Measurements from ENCODE around the gene FOXO1.

FOXO1 gene

DNA sequence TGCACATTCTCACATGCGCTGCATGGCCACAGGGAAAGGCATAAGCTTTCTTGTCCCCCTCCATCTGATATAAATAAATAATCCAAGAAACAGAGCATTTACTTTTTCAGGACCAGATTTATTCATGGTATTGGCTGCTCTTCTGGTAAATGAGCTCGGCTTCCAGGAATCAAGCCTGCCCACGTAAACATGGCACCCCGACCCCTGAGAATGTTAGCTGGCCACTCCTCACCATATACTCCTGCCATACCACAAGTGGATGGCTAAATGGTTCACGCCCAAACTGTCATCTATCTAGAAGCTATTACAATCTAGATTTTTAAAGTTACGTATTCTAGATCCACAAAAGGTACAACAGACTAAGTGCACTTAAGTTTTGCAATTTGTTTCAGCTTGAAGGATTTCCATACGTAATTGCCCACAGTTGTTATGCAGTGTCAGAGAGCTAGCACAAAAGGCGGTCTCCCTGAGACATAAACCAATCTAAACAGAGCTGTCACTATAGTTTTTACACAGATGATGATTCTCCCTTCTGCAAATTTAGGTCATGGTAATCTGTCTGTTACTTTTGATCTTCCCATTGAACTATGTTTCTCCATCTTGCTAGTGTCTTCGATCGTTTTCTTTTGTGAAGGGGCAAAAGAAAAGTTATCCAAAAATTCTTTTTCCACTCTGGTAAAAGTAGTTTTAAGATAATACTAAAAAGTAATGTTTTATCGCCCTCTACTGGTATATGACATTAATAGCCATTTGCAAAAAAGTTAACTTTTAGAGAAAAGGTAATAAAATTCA lies 16.2 kb upstream of the FOXO1 start:
- no peak for DNase-seq (ENCODE audit: low read depth)
- no peak overlapping the region for H3K4me3 ChIP-seq (ENCODE audit: low read depth, low read length)
- TF ChIP-seq, protein P1, sequence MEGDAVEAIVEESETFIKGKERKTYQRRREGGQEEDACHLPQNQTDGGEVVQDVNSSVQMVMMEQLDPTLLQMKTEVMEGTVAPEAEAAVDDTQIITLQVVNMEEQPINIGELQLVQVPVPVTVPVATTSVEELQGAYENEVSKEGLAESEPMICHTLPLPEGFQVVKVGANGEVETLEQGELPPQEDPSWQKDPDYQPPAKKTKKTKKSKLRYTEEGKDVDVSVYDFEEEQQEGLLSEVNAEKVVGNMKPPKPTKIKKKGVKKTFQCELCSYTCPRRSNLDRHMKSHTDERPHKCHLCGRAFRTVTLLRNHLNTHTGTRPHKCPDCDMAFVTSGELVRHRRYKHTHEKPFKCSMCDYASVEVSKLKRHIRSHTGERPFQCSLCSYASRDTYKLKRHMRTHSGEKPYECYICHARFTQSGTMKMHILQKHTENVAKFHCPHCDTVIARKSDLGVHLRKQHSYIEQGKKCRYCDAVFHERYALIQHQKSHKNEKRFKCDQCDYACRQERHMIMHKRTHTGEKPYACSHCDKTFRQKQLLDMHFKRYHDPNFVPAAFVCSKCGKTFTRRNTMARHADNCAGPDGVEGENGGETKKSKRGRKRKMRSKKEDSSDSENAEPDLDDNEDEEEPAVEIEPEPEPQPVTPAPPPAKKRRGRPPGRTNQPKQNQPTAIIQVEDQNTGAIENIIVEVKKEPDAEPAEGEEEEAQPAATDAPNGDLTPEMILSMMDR (IDR thresholded peaks at IDR 0.05; ENCODE audit: control insufficient read depth, extremely low read depth, insufficient read depth): peak; percentile 37

DNA sequence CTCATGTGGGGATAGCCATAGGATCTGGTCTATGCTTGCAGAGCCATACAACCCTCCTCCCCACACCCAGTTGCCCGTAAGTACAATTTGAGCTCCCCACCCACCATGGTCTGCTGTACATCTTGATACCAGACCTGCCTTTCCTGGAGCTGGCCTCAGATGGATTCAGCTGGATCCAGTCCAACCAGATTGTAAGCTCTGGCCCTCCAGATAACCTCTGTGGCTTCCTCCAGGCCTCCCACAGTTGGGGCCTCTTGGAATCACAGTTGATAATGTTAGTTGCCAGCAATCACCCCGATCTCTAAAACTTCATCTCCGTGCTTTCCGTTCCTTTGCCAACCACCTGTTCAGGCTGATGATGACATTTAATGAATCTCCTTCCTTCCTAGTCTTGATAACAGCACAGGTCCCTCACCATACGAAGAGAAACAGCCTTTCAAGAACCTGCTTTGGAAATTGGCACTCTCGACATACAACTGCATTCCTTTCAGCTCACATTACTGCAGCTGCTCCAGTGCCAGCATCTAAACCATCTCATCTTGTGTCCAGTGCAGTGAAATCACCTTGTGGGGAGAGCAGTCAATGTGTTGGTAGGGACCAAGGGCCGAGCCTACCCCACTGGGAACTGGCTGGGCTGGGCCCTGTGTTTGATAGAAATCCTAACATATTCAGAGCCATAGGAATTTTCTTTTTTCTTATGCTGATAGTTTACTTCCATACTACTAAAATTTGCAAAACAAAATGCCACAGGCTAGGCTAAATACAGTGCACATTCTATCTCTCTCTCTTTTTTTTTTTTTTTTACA lies 15.1 kb upstream of the FOXO1 start:
- TF ChIP-seq, protein P1 (IDR thresholded peaks at IDR 0.05; ENCODE audit: control insufficient read depth, extremely low read depth, insufficient read depth): no peak
- DNase-seq (ENCODE audit: low read depth): no peak
- no peak overlapping the region for H3K4me3 ChIP-seq (ENCODE audit: low read depth, low read length)

DNA sequence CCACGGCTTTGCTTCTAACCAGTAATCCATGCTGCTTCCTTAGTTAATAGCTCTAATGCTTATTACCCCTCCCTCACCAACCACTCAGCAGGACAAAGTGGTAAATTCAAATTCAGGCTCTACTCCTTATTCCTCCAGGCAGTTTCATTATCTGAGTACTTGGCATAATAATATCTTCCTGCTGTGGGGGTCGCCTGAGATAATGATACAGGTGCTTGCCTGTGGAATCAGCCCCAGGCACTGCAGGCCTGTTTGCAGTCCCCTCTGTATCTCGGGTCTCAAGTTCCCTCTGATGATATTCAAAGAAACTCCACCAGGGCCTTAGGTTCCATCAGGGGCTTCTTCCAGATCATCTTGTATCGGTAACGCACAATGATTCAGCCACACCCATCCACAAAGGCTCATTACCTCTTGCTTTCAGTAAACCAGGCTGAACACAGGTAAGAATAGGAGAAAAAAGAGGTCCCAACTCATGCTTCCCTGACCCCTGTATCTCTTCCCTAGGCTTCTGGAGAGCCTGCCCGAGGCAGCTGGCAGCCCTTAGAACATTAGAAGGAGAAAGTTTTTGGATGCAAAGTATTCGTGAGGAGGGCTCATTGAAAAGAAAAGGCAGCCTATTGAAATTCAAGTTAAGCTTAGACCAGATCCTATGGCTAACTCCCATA lies 14.3 kb upstream of the FOXO1 start:
- TF ChIP-seq, protein P1 (IDR thresholded peaks at IDR 0.05; ENCODE audit: control insufficient read depth, extremely low read depth, insufficient read depth): no peak
- DNase-seq (ENCODE audit: low read depth): no peak
- H3K4me3 ChIP-seq (ENCODE audit: low read depth, low read length): no peak overlapping the region

DNA sequence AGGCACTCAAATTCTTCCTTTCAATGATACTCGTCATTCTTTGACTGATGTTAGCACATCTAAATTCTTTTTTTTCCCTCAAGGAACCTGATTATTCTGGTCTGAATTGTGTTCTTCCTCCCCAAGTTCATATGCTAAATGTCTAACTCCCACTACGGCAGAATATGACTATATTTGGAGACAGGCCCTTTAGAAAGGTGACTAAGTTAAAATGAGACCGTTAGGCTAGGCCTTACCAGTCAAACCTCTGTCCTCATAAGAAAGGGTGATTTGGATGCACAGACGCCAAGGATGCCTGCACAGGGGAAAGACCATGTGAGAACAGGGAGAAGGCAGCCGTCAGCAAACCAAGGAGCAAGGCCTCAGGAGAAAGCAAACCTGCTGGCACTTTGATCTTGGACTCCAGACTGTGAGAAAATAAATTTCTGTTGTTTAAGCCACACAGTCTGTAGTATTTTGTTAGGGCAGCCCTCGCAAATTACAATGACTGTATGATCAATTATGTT lies 13.1 kb upstream of the FOXO1 start:
- TF ChIP-seq, protein P1 (IDR thresholded peaks at IDR 0.05; ENCODE audit: control insufficient read depth, extremely low read depth, insufficient read depth): no peak
- no peak for DNase-seq (ENCODE audit: low read depth)
- H3K4me3 ChIP-seq (ENCODE audit: low read depth, low read length): no peak overlapping the region

- TF ChIP-seq, protein P1 (IDR thresholded peaks at IDR 0.05; ENCODE audit: control insufficient read depth, extremely low read depth, insufficient read depth): no peak
- DNase-seq (ENCODE audit: low read depth): no peak
- H3K4me3 ChIP-seq (ENCODE audit: low read depth, low read length): no peak overlapping the region
Measured at GRCh38 chr13:40677064-40677463, 10.6 kb upstream of the FOXO1 start.

DNA sequence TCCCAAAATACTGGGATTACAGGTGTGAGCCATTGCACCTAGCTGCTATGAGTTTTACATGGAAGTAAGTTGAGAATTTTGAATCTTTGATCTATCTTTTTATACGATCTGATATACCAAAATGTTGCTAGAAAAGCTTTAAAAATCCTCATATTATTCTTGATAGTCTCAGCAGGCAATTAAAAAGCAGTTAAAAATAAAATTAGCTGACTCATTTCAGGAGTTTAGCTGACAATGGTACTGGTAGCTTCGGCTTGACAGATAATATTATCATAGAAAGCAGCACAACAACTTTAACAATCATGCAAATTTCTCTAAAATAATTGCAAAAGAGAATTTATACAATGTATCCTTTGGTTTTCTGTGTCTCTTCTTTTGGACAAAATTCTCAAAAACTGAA lies 9.6 kb upstream of the FOXO1 start:
- H3K4me3 ChIP-seq (ENCODE audit: low read depth, low read length): no peak overlapping the region
- DNase-seq (ENCODE audit: low read depth): no peak
- TF ChIP-seq, protein P1 (IDR thresholded peaks at IDR 0.05; ENCODE audit: control insufficient read depth, extremely low read depth, insufficient read depth): no peak
